PC-3 (cell line): ENCODE data around the gene MBOAT7.

Experiments
- EZH2 ChIP-seq: fragments of 300-600 bp; sonication (generic); IDR thresholded peaks from one replicate; pipeline ENCODE4 v1.6.1; 2017; ENCODE audit warnings: antibody characterized with exemption, mild to moderate bottlenecking, low read length; ENCODE audit not compliant: unreplicated experiment
- EZH2phosphoT487 ChIP-seq: fragments of 300-600 bp; sonication (generic); IDR thresholded peaks from 2 replicates; pipeline ENCODE4 v1.6.1; 2018; ENCODE audit warnings: mild to moderate bottlenecking, antibody characterized with exemption, low read length, borderline replicate concordance
- TF ChIP-seq, protein P1 (sequence below): fragments of 300-600 bp; sonication (generic); conservative IDR thresholded peaks from 2 replicates; pipeline ENCODE4 v1.5.1; 2017; ENCODE audit warnings: antibody characterized with exemption, low read depth, mild to moderate bottlenecking, low read length

GRCh38 chr19:54216869-54217268 lies 27.5 kb upstream of the MBOAT7 start:
- TF ChIP-seq EZH2 = no peak
- TF ChIP-seq, protein P1, sequence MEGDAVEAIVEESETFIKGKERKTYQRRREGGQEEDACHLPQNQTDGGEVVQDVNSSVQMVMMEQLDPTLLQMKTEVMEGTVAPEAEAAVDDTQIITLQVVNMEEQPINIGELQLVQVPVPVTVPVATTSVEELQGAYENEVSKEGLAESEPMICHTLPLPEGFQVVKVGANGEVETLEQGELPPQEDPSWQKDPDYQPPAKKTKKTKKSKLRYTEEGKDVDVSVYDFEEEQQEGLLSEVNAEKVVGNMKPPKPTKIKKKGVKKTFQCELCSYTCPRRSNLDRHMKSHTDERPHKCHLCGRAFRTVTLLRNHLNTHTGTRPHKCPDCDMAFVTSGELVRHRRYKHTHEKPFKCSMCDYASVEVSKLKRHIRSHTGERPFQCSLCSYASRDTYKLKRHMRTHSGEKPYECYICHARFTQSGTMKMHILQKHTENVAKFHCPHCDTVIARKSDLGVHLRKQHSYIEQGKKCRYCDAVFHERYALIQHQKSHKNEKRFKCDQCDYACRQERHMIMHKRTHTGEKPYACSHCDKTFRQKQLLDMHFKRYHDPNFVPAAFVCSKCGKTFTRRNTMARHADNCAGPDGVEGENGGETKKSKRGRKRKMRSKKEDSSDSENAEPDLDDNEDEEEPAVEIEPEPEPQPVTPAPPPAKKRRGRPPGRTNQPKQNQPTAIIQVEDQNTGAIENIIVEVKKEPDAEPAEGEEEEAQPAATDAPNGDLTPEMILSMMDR = no peak
- no peak for TF ChIP-seq EZH2phosphoT487
